Measurements from ENCODE around the gene FOXC1. TPM values are rescaled to one million over a fixed set of nuclear protein-coding genes. Genes with fewer than 3 reads are reported as not detected.

The FOXC1 gene
- polyA plus RNA-seq, 1 of the 3 experiments (the other 2 are of a cell fraction): 4.3 TPM

DNA sequence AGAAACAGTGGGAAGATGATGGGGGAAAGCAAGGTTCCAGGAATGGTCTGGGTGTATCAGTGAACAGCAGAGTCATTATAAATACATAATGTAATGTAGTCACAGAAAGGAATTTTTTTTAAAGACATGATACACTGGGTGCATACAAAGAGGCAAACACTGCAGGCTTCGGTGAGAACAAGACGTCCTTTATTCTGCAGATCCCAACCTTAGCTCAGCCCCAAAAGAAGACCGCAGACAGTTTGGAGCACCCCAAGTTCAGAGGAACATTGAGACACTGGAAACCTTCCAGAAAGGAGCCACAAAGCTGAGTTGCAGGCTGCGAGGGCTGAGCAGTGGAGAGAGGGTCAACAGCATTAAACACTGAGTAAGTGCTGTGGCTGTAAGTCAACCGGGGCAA, 30.6 kb upstream of the FOXC1 start:
- H3K79me2 ChIP-seq (ENCODE audit: insufficient read depth): no peaks in the 10 kb centered on the region
- no peak overlapping the region for H3K27ac ChIP-seq (ENCODE audit: low read depth in 2 of 2, low read length in 1 of 2)
- CTCF ChIA-PET: interaction anchor here (1.7 kb wide), 1 partner anchor 17 kb away, joined by 5 read pairs; no protein-coding TSS in a partner anchor

DNA sequence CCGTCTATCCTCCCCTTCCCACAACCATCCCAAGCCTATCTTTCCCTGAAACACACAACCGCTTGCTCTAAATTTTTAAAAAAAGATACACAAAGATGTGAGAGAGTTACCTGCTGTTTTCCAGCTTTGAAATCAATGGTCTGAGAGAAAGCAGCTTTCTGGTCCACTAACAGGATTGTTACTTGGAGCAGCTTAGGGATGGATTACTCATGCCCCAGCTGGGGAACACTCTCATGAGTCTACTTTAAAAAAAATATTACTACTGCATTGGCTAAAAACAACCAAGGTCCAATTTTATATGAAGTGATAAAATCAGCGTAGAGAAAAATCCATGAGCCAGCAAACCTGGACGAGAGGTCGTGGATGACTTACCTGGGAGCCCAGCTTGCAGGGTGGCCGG, 29.6 kb upstream of the FOXC1 start:
- no peak for TF ChIP-seq EZH2phosphoT487 (IDR thresholded peaks at IDR 0.05; ENCODE audit: borderline replicate concordance, low read depth)
- TF ChIP-seq, protein P1, sequence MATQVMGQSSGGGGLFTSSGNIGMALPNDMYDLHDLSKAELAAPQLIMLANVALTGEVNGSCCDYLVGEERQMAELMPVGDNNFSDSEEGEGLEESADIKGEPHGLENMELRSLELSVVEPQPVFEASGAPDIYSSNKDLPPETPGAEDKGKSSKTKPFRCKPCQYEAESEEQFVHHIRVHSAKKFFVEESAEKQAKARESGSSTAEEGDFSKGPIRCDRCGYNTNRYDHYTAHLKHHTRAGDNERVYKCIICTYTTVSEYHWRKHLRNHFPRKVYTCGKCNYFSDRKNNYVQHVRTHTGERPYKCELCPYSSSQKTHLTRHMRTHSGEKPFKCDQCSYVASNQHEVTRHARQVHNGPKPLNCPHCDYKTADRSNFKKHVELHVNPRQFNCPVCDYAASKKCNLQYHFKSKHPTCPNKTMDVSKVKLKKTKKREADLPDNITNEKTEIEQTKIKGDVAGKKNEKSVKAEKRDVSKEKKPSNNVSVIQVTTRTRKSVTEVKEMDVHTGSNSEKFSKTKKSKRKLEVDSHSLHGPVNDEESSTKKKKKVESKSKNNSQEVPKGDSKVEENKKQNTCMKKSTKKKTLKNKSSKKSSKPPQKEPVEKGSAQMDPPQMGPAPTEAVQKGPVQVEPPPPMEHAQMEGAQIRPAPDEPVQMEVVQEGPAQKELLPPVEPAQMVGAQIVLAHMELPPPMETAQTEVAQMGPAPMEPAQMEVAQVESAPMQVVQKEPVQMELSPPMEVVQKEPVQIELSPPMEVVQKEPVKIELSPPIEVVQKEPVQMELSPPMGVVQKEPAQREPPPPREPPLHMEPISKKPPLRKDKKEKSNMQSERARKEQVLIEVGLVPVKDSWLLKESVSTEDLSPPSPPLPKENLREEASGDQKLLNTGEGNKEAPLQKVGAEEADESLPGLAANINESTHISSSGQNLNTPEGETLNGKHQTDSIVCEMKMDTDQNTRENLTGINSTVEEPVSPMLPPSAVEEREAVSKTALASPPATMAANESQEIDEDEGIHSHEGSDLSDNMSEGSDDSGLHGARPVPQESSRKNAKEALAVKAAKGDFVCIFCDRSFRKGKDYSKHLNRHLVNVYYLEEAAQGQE (IDR thresholded peaks at IDR 0.05; ENCODE audit: low read depth, low read length): no peak
- TF ChIP-seq, protein P2, sequence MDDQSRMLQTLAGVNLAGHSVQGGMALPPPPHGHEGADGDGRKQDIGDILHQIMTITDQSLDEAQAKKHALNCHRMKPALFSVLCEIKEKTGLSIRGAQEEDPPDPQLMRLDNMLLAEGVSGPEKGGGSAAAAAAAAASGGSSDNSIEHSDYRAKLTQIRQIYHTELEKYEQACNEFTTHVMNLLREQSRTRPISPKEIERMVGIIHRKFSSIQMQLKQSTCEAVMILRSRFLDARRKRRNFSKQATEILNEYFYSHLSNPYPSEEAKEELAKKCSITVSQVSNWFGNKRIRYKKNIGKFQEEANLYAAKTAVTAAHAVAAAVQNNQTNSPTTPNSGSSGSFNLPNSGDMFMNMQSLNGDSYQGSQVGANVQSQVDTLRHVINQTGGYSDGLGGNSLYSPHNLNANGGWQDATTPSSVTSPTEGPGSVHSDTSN (IDR thresholded peaks at IDR 0.05): no peak
- TF ChIP-seq, protein P3, sequence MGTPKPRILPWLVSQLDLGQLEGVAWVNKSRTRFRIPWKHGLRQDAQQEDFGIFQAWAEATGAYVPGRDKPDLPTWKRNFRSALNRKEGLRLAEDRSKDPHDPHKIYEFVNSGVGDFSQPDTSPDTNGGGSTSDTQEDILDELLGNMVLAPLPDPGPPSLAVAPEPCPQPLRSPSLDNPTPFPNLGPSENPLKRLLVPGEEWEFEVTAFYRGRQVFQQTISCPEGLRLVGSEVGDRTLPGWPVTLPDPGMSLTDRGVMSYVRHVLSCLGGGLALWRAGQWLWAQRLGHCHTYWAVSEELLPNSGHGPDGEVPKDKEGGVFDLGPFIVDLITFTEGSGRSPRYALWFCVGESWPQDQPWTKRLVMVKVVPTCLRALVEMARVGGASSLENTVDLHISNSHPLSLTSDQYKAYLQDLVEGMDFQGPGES (IDR thresholded peaks at IDR 0.05; ENCODE audit: low read depth, low read length): no peak
- no peak for TF ChIP-seq SIN3A (IDR thresholded peaks at IDR 0.05; ENCODE audit: borderline replicate concordance, low read depth, low read length)
- no peak for TF ChIP-seq TAF1 (IDR thresholded peaks at IDR 0.05; ENCODE audit: borderline replicate concordance, low read depth, low read length)
- no peak for TF ChIP-seq FOXM1 (IDR thresholded peaks at IDR 0.05; ENCODE audit: low read depth)
- no peak for TF ChIP-seq NRF1 (IDR thresholded peaks at IDR 0.05; ENCODE audit: low read depth, low read length)
- Histone ChIP-seq H3K9ac (no peak overlapping the region), H3K4me1 (ENCODE audit: control insufficient read depth in 1 of 2, insufficient read depth in 2 of 2, low read depth in 1 of 2, low read length in 1 of 2) (no peaks in the 10 kb centered on the region), H3K9me2 (no peaks in the 10 kb centered on the region), H3K4me2 (no peak overlapping the region), H3K4me3 (ENCODE audit: low read depth in 2 of 2, low read length in 1 of 2) (no peak overlapping the region), H3K79me2 (ENCODE audit: insufficient read depth) (no peaks in the 10 kb centered on the region), H3K9me3 (no peaks in the 10 kb centered on the region), H2AFZ (ENCODE audit: low read depth) (no peak overlapping the region), H3K27me3 (ENCODE audit: insufficient read depth) (peaks cover 27% of the 10 kb centered on the region; the same call in 1 of the 2 replicates), H3K36me3 (replicated peaks in 1 of 2; ENCODE audit: control insufficient read depth in 1 of 2, insufficient read depth in 2 of 2, low read length in 1 of 2) (no peaks in the 10 kb centered on the region), H4K20me1 (ENCODE audit: insufficient read depth) (no peaks in the 10 kb centered on the region), H3F3A (replicated peaks; ENCODE audit: insufficient read depth) (no peaks in the 10 kb centered on the region), H3K27ac (ENCODE audit: low read depth in 2 of 2, low read length in 1 of 2) (no peak overlapping the region)
- DNase-seq: no peak
- ChIA-PET CTCF (interaction anchor here (1.7 kb wide), 1 partner anchor 16 kb away, joined by 5 read pairs; no protein-coding TSS in a partner anchor), POLR2A (no interaction called here)
- WGBS (ENCODE audit: low lambda C conversion rate): 61% methylated on average over 6 of the region's 6 CpGs

More for the DNA sequence above, 30.6 kb upstream of the FOXC1 start:
- no peak for TF ChIP-seq TAF1 (IDR thresholded peaks at IDR 0.05; ENCODE audit: borderline replicate concordance, low read depth, low read length)
- TF ChIP-seq EP300 (IDR thresholded peaks at IDR 0.05; ENCODE audit: borderline replicate concordance in 1 of 2, low read depth in 1 of 2, low read length in 1 of 2): no peak
- no peak for TF ChIP-seq SMC3 (IDR thresholded peaks at IDR 0.05; ENCODE audit: low read depth, low read length)
- TF ChIP-seq FOSL2 (IDR thresholded peaks at IDR 0.05; ENCODE audit: borderline replicate concordance, low read depth): no peak
- TF ChIP-seq ELF1 (IDR thresholded peaks at IDR 0.05): no peak
- H3K4me2 ChIP-seq: no peak overlapping the region
- H3K36me3 ChIP-seq (replicated peaks in 1 of 2; ENCODE audit: control insufficient read depth in 1 of 2, insufficient read depth in 2 of 2, low read length in 1 of 2): no peaks in the 10 kb centered on the region
- no peak overlapping the region for H2AFZ ChIP-seq (ENCODE audit: low read depth)
- no peaks in the 10 kb centered on the region for H4K20me1 ChIP-seq (ENCODE audit: insufficient read depth)
- H3K9me3 ChIP-seq: no peaks in the 10 kb centered on the region
- DNase-seq: no peak
- H3K27me3 ChIP-seq (ENCODE audit: insufficient read depth): peaks cover 17% of the 10 kb centered on the region; the same call in 1 of the 2 replicates
- WGBS (ENCODE audit: low lambda C conversion rate): 28% methylated on average over 5 of the region's 5 CpGs
- H3F3A ChIP-seq (replicated peaks; ENCODE audit: insufficient read depth): no peaks in the 10 kb centered on the region
- H3K9me2 ChIP-seq: no peaks in the 10 kb centered on the region
- H3K4me1 ChIP-seq (ENCODE audit: control insufficient read depth in 1 of 2, insufficient read depth in 2 of 2, low read depth in 1 of 2, low read length in 1 of 2): no peaks in the 10 kb centered on the region
- no peak overlapping the region for H3K4me3 ChIP-seq (ENCODE audit: low read depth in 2 of 2, low read length in 1 of 2)
- no peak overlapping the region for H3K9ac ChIP-seq
- POLR2A ChIA-PET: no interaction called here

Measured in SK-N-SH (cell line).